Parathyroid adenoma (tissue), 2 donors: ENCODE data around the gene CLC.

Source experiments
- H2AFZ ChIP-seq: fragments of 300-600 bp; sonication (generic); one replicate; pipeline ENCODE4 v1.7.0; 2017; ENCODE audit warnings: antibody characterized with exemption, mild to moderate bottlenecking
- H3K27ac ChIP-seq: fragments of 300-600 bp; sonication (generic); one replicate; pipeline ENCODE4 v1.7.0; 2017
- H3K27me3 ChIP-seq: fragments of 300-600 bp; sonication (generic); one replicate; pipeline ENCODE4 v1.7.0; 2017; ENCODE audit warnings: low read length; ENCODE audit not compliant: control insufficient read depth, insufficient read depth
- H3K36me3 ChIP-seq: fragments of 300-600 bp; sonication (generic); one replicate; pipeline ENCODE4 v1.7.0; 2017; ENCODE audit warnings: low read length; ENCODE audit not compliant: control insufficient read depth, insufficient read depth
- H3K4me1 ChIP-seq: fragments of 300-600 bp; sonication (generic); one replicate; pipeline ENCODE4 v1.7.0; 2017; ENCODE audit warnings: control low read depth
- H3K4me2 ChIP-seq: fragments of 300-600 bp; sonication (generic); one replicate; pipeline ENCODE4 v1.7.0; 2017; ENCODE audit warnings: low read length
- H3K4me3 ChIP-seq: fragments of 300-600 bp; sonication (generic); one replicate; pipeline ENCODE4 v1.7.0; 2017; ENCODE audit warnings: low read depth, low read length
- H3K79me2 ChIP-seq: fragments of 300-600 bp; sonication (generic); one replicate; pipeline ENCODE4 v1.7.0; 2017; ENCODE audit warnings: control low read depth
- H3K9ac ChIP-seq: fragments of 300-600 bp; sonication (generic); one replicate; pipeline ENCODE4 v1.7.0; 2017; ENCODE audit warnings: mild to moderate bottlenecking
- H3K9me3 ChIP-seq: fragments of 300-600 bp; sonication (generic); one replicate; pipeline ENCODE4 v1.7.0; 2017; ENCODE audit warnings: low read length; ENCODE audit not compliant: control insufficient read depth
- TF ChIP-seq, protein P1 (sequence below): fragments of 300-600 bp; sonication (generic); IDR thresholded peaks from one replicate; pipeline ENCODE4 v1.7.0; 2017; ENCODE audit warnings: antibody characterized with exemption, mild to moderate bottlenecking
- donor health status: primary hyperparathyroidism.

CLC gene

DNA sequence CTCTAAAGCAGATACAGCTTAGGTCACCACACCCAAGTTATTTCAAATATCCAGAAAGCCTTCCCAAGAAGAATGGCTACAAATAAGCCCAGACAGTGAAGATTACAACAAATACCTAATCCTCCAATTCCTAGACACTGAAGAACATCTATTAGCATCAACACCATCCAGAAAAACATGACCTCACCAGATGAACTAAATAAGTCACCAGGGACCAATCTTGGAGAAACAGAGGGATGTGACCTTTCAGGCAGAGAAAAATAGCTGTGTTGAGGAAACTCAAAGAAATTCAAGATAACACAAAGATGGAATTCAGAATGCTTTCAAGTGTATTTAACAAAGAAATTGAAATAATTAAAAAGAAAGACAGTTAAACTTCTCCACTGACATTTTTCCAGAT lies 15.0 kb upstream of the CLC start:
- no peak overlapping the region for H3K4me2 ChIP-seq
- no peaks in the 10 kb centered on the region for H3K4me1 ChIP-seq
- H2AFZ ChIP-seq, result no peak overlapping the region
- H3K9ac ChIP-seq, result no peak overlapping the region
- H3K36me3 ChIP-seq, result no peaks in the 10 kb centered on the region
- H3K27ac ChIP-seq, result no peak overlapping the region
- H3K9me3 ChIP-seq, result no peaks in the 10 kb centered on the region
- no peaks in the 10 kb centered on the region for H3K79me2 ChIP-seq
- H3K4me3 ChIP-seq, result no peak overlapping the region
- H3K27me3 ChIP-seq, result no peaks in the 10 kb centered on the region
- TF ChIP-seq, protein P1, sequence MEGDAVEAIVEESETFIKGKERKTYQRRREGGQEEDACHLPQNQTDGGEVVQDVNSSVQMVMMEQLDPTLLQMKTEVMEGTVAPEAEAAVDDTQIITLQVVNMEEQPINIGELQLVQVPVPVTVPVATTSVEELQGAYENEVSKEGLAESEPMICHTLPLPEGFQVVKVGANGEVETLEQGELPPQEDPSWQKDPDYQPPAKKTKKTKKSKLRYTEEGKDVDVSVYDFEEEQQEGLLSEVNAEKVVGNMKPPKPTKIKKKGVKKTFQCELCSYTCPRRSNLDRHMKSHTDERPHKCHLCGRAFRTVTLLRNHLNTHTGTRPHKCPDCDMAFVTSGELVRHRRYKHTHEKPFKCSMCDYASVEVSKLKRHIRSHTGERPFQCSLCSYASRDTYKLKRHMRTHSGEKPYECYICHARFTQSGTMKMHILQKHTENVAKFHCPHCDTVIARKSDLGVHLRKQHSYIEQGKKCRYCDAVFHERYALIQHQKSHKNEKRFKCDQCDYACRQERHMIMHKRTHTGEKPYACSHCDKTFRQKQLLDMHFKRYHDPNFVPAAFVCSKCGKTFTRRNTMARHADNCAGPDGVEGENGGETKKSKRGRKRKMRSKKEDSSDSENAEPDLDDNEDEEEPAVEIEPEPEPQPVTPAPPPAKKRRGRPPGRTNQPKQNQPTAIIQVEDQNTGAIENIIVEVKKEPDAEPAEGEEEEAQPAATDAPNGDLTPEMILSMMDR, result no peak

DNA sequence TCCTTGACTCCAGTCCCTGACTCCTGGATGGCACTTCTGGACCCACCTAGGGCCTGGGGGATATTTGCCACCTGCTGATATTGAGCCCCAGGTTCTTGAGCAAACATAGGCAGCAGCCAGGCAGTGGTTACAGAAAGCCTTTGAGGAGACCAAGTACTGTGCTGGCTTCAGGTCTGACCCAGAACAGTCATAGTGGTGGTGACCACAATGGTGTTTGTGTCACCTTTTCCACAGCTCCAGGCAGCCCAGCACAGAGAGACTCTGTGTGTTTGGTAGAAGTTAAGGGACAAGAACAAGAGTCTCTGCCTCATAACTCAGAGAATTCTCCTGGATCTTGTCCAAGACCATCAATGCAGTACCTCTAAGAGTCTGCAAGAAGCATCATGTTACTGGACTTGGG lies 14.6 kb upstream of the CLC start:
- TF ChIP-seq, protein P1, result no peak
- Histone ChIP-seq H3K4me1 (no peaks in the 10 kb centered on the region), H3K9me3 (no peaks in the 10 kb centered on the region), H3K4me3 (no peak overlapping the region), H3K9ac (no peak overlapping the region), H3K4me2 (no peak overlapping the region), H2AFZ (no peak overlapping the region), H3K36me3 (no peaks in the 10 kb centered on the region), H3K79me2 (no peaks in the 10 kb centered on the region), H3K27me3 (no peaks in the 10 kb centered on the region), H3K27ac (no peak overlapping the region)

DNA sequence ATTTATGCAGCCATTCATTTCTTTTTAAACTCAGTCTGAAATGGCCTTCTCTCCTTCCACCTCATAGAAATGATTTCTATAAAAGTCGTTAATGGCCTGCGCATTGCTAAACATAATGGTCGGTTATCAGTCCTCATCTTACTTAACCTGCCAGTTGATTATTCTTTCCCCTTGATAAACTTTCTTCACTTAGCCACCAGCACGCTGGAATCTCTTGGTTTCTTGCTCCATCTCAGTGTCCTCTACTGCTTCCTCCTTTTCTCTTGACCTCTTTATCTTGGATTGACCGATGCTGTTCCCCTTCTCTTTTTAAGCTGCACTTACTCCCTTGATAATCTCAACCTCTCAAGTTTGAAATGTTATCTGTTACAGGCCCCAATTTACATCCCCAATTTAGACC lies 12.2 kb upstream of the CLC start:
- H3K27ac ChIP-seq, result no peak overlapping the region
- no peak overlapping the region for H3K9ac ChIP-seq
- H3K4me3 ChIP-seq, result no peak overlapping the region
- no peaks in the 10 kb centered on the region for H3K4me1 ChIP-seq
- H3K9me3 ChIP-seq, result no peaks in the 10 kb centered on the region
- no peak overlapping the region for H3K4me2 ChIP-seq
- H3K36me3 ChIP-seq, result no peaks in the 10 kb centered on the region
- H3K27me3 ChIP-seq, result no peaks in the 10 kb centered on the region
- TF ChIP-seq, protein P1, result no peak
- H3K79me2 ChIP-seq, result no peaks in the 10 kb centered on the region
- no peak overlapping the region for H2AFZ ChIP-seq

DNA sequence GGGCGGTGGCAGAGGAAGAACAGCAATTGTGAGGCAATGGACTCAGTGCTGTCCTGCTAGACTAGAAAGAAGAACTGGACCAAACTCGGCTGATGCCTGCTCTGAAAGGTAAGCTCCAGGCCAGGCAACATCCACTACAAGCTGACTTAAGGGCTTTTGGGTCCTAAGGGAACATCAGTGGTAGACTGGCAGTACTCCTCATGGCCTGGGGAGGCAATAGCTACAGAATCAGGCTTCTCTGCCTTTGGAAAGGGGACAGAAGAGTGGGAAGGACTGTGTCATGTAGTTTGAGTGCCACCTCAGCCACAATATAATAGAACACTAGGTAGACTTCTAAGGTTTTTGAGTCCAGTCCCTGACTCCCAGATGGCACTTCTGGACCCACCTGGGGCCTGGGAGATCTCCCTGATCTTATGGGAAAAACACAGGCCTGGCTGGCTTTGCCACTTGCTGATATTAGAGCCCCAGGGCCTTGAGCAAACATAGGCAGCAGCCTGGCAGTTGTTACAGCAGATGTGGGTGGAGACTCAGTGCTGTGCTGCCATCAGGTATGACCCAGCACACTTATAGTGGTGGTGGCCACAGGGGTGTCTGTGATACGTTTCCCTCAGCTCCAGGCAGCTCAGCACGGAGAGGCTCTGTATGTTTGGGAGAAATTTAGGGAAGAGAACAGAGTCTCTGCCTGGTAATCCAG lies 9.2 kb upstream of the CLC start:
- Histone ChIP-seq H3K27ac (no peak overlapping the region), H3K4me2 (no peak overlapping the region), H3K4me1 (no peaks in the 10 kb centered on the region), H3K27me3 (no peaks in the 10 kb centered on the region), H3K4me3 (no peak overlapping the region), H3K79me2 (no peaks in the 10 kb centered on the region), H3K9me3 (no peaks in the 10 kb centered on the region), H3K9ac (no peak overlapping the region), H2AFZ (no peak overlapping the region), H3K36me3 (no peaks in the 10 kb centered on the region)
- TF ChIP-seq, protein P1, result no peak

DNA sequence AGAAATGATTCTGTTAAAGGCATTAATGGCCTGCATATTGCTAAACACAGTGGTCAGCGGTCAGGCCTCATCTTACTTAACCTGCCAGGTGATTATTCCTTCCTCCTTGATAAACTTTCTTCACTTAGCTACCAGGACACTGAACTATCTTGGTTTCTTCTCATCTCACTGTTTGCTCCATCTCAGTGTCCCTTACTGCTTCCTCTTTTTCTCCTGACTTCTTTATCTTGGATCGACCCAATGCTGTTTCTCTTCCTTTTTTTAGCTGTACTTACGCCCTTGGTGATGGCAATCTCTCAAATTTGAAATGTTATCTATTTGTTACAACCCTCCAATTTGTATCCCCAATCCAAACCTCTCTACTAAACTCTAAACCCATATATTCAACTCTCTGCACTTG lies 7.8 kb upstream of the CLC start:
- Histone ChIP-seq H3K4me3 (no peak overlapping the region), H3K27me3 (no peaks in the 10 kb centered on the region), H3K36me3 (no peaks in the 10 kb centered on the region), H3K4me2 (no peak overlapping the region), H3K9me3 (no peaks in the 10 kb centered on the region), H3K79me2 (no peaks in the 10 kb centered on the region), H3K4me1 (no peaks in the 10 kb centered on the region), H2AFZ (no peak overlapping the region), H3K27ac (no peak overlapping the region), H3K9ac (no peak overlapping the region)
- TF ChIP-seq, protein P1, result no peak
